Suprapubic skin (tissue), 4 donors: ENCODE data around the gene CHID1. TPM values are rescaled to one million over a fixed set of nuclear protein-coding genes. Genes with fewer than 3 reads are reported as not detected.

Experiments used
- DNase-seq, 2 donors: peaks; one replicate each; pipeline ENCODE4 v3.0.0-alpha.2; 2019; ENCODE audit warnings: low spot score in 2 of 2
- H3K27ac ChIP-seq: fragments of 200-600 bp; sonication (generic); one replicate; pipeline ENCODE4 v1.5.1; 2019
- H3K27me3 ChIP-seq: fragments of 200-600 bp; sonication (generic); one replicate; pipeline ENCODE4 v1.5.1; 2019
- H3K36me3 ChIP-seq: fragments of 200-600 bp; sonication (generic); one replicate; pipeline ENCODE4 v1.5.1; 2019
- H3K4me1 ChIP-seq: fragments of 200-600 bp; sonication (generic); one replicate; pipeline ENCODE4 v1.5.1; 2019
- H3K4me3 ChIP-seq: fragments of 200-600 bp; sonication (generic); one replicate; pipeline ENCODE4 v1.5.1; 2019; ENCODE audit warnings: mild to moderate bottlenecking
- H3K9me3 ChIP-seq: fragments of 200-600 bp; sonication (generic); one replicate; pipeline ENCODE4 v1.5.1; 2019
- EP300 ChIP-seq: sonication (generic); formaldehyde crosslinking; IDR thresholded peaks from one replicate; pipeline ENCODE4 v1.6.1; 2017; ENCODE audit warnings: antibody characterized with exemption
- POLR2A ChIP-seq, 2 donors: fragments of 450-650 bp; IDR thresholded peaks; one replicate each; pipeline ENCODE4 v1.6.1; 2017; ENCODE audit warnings: antibody characterized with exemption in 2 of 2, mild to moderate bottlenecking in 2 of 2, moderate library complexity in 2 of 2
- POLR2AphosphoS5 ChIP-seq, 3 donors: sonication (generic); formaldehyde crosslinking; IDR thresholded peaks; one replicate each; pipeline ENCODE4 v1.6.1; 2017; ENCODE audit warnings: antibody characterized with exemption in 3 of 3
- WGBS: methylation state at CpG from one replicate; pipeline ENCODE4 v1.1.5; 2018; 5-methylcytosine and 5-hydroxymethylcytosine counted together
- total RNA-seq, 4 donors: library from RNA; depleted of rRNA; stranded (reverse); fragments of >200 nt; gene quantifications; one replicate each; pipeline ENCODE4 v1.1.0, GENCODE V29; 2016
- TF ChIP-seq, protein P1 (sequence below), 2 donors: fragments of 200-600 bp in 1 of 2; fragments of 450-650 bp in 1 of 2; sonication (generic) in 1 of 2; IDR thresholded peaks; one replicate each; pipeline ENCODE4 v1.5.1; 2016 to 2019; ENCODE audit warnings: antibody characterized with exemption in 2 of 2, mild to moderate bottlenecking in 1 of 2, moderate library complexity in 1 of 2

Gene CHID1
- total RNA-seq, 4 donors from 2014 or later, result 46.5 to 111 (median 66.2) TPM

DNA sequence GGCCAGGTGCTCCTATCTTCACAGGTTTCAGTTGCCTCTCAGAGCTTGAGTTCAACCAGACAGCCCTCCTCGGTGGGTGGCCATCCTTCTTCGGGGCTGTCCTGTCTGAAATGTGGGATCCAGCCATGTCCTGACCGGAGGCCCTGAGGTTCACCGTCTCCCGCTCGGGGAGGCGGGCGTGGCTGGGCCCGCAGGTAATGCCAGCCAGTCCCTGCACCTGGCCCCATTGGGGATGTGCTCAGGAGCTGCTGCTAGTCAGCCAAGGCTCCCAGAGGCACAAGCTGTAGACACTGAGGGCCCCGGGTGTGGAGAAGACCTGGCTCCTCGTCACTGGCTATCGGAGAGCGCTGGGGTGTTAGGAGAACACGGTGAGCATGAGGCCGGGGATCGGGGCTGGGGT is 35.4 kb downstream of the CHID1 start:
- Histone ChIP-seq H3K9me3 (no peaks in the 10 kb centered on the region), H3K27ac (no peak overlapping the region), H3K36me3 (peaks cover 24% of the 10 kb centered on the region), H3K27me3 (no peaks in the 10 kb centered on the region), H3K4me3 (no peak overlapping the region), H3K4me1 (peaks cover 8% of the 10 kb centered on the region)
- WGBS, result 86% methylated on average over 16 of the region's 16 CpGs
- no peak for TF ChIP-seq EP300
- no peak for TF ChIP-seq POLR2A (IDR thresholded peaks at IDR 0.05)
- TF ChIP-seq, protein P1, sequence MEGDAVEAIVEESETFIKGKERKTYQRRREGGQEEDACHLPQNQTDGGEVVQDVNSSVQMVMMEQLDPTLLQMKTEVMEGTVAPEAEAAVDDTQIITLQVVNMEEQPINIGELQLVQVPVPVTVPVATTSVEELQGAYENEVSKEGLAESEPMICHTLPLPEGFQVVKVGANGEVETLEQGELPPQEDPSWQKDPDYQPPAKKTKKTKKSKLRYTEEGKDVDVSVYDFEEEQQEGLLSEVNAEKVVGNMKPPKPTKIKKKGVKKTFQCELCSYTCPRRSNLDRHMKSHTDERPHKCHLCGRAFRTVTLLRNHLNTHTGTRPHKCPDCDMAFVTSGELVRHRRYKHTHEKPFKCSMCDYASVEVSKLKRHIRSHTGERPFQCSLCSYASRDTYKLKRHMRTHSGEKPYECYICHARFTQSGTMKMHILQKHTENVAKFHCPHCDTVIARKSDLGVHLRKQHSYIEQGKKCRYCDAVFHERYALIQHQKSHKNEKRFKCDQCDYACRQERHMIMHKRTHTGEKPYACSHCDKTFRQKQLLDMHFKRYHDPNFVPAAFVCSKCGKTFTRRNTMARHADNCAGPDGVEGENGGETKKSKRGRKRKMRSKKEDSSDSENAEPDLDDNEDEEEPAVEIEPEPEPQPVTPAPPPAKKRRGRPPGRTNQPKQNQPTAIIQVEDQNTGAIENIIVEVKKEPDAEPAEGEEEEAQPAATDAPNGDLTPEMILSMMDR (IDR thresholded peaks at IDR 0.05), result no peak
- TF ChIP-seq POLR2AphosphoS5 (IDR thresholded peaks at IDR 0.05), result no peak
- no peak for DNase-seq

DNA sequence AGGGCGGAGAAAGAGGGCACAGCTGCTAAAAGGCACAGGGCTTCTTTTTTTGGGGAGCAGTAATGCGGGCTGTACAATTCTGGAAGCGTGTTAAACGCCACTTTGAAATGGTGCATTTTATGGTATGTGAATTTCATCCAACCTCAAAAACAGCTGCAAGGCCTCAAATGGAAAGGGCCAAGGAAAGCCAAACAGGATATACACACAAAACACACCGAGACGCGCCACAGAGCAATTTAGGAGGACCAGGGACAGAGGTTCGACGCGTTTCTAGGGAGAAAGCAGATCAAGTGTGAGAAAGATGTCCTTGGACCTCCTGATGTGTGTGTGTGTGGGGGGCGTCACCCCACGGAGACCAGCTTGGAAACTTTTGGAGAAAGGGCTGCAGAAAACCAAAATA is 36.9 kb downstream of the CHID1 start:
- TF ChIP-seq POLR2AphosphoS5 (IDR thresholded peaks at IDR 0.05) (no peak), EP300 (no peak), POLR2A (IDR thresholded peaks at IDR 0.05) (no peak)
- TF ChIP-seq, protein P1 (IDR thresholded peaks at IDR 0.05), result no peak
- DNase-seq, result no peak
- no peak overlapping the region for H3K27ac ChIP-seq
- no peak overlapping the region for H3K4me3 ChIP-seq
- peaks cover 8% of the 10 kb centered on the region for H3K4me1 ChIP-seq
- no peaks in the 10 kb centered on the region for H3K27me3 ChIP-seq
- H3K9me3 ChIP-seq, result no peaks in the 10 kb centered on the region
- H3K36me3 ChIP-seq, result peaks cover 21% of the 10 kb centered on the region
- 84% methylated on average over 12 of the region's 12 CpGs for WGBS

DNA sequence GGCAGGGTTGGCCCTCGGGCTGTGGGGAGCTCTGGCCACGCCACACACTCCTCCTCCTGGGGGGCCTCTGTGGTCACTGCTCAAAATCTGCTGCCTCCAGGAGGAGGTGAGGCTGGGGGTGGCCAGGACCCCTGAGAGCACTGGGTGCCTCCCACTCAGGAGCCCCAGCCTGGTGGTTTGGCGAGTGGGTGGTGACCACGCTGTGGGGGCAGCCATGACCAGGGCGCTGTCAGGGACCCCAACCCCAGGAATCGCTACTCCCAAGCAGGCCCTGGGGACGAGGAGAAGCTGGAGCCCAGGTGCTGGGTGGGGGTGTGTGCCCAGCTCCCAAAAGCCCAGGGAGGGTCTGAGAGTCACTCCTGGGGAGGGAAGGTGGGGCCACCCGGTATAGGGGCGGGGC is 37.8 kb downstream of the CHID1 start:
- TF ChIP-seq EP300, result no peak
- no peak for TF ChIP-seq POLR2AphosphoS5 (IDR thresholded peaks at IDR 0.05)
- no peak for TF ChIP-seq POLR2A (IDR thresholded peaks at IDR 0.05)
- TF ChIP-seq, protein P1 (IDR thresholded peaks at IDR 0.05), result no peak
- no peak for DNase-seq
- H3K27me3 ChIP-seq, result no peaks in the 10 kb centered on the region
- WGBS, result 91% methylated on average over 6 of the region's 9 CpGs
- H3K27ac ChIP-seq, result no peak overlapping the region
- peaks cover 8% of the 10 kb centered on the region for H3K4me1 ChIP-seq
- H3K9me3 ChIP-seq, result no peaks in the 10 kb centered on the region
- H3K4me3 ChIP-seq, result no peak overlapping the region
- peaks cover 30% of the 10 kb centered on the region for H3K36me3 ChIP-seq

DNA sequence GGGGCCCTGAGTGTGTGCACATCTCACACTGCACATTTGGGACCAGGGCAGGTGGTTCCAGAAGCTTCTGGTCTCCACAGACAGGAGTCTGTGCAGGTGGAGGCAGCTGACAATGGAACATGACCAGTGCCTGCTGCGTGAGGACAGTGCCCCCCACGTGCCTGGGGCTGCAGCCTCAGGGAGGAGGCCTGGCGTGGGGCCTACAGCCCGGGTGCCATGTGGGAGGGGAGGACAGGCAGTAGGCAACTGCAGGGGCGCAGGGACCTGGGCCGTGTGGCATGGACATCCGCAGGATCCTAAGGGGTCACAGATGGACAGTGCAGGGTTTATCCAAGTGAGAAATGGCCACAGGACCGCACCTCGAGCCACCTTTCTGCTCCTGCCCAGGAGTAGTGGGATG is 39.1 kb downstream of the CHID1 start:
- DNase-seq, result no peak
- 56% methylated on average over 7 of the region's 9 CpGs for WGBS
- Histone ChIP-seq H3K4me3 (no peak overlapping the region), H3K27me3 (no peaks in the 10 kb centered on the region), H3K4me1 (peaks cover 2% of the 10 kb centered on the region), H3K36me3 (peaks cover 38% of the 10 kb centered on the region), H3K27ac (no peak overlapping the region), H3K9me3 (no peaks in the 10 kb centered on the region)
- TF ChIP-seq POLR2A (IDR thresholded peaks at IDR 0.05) (no peak), EP300 (no peak), POLR2AphosphoS5 (IDR thresholded peaks at IDR 0.05) (no peak)
- TF ChIP-seq, protein P1 (IDR thresholded peaks at IDR 0.05), result no peak

DNA sequence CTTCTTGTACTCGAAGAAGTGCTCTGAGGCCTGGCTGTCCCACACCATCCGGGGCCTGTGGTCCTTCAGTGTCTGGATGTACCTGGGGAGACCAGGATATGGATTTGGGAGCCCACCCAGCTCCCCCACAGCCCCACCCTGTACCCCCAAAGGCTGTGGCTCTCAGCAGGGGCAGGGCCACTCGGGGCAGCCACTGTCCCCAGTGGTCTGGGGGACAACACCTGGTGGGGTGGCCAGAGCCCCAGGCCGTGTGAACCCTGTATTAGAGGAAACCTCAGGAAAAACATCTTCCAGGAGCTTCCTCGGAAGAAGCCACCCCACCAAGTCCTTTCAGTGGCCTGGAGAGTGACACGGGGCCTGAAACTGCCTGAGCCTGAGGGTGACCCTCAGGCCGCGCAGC is 40.2 kb downstream of the CHID1 start:
- no peak overlapping the region for H3K27ac ChIP-seq
- no peaks in the 10 kb centered on the region for H3K9me3 ChIP-seq
- DNase-seq, result no peak
- TF ChIP-seq POLR2AphosphoS5 (IDR thresholded peaks at IDR 0.05) (no peak), POLR2A (IDR thresholded peaks at IDR 0.05) (no peak), EP300 (no peak)
- TF ChIP-seq, protein P1 (IDR thresholded peaks at IDR 0.05), result no peak
- H3K4me3 ChIP-seq, result no peak overlapping the region
- H3K36me3 ChIP-seq, result peaks cover 45% of the 10 kb centered on the region
- 88% methylated on average over 7 of the region's 8 CpGs for WGBS
- H3K4me1 ChIP-seq, result no peaks in the 10 kb centered on the region
- H3K27me3 ChIP-seq, result no peaks in the 10 kb centered on the region
